Measurements from ENCODE around the gene AKR1C1. TPM values are rescaled to one million over a fixed set of nuclear protein-coding genes. Genes with fewer than 3 reads are reported as not detected.
A peak's percentile ranks its signal among the peaks of the same experiment; 100 is the strongest.

Gene AKR1C1
- total and polyA plus RNA-seq, 2 of the 13 experiments (the other 11 are each of a cell fraction or from before 2014, with no cell fraction given) = 948 to 2,238 TPM

DNA sequence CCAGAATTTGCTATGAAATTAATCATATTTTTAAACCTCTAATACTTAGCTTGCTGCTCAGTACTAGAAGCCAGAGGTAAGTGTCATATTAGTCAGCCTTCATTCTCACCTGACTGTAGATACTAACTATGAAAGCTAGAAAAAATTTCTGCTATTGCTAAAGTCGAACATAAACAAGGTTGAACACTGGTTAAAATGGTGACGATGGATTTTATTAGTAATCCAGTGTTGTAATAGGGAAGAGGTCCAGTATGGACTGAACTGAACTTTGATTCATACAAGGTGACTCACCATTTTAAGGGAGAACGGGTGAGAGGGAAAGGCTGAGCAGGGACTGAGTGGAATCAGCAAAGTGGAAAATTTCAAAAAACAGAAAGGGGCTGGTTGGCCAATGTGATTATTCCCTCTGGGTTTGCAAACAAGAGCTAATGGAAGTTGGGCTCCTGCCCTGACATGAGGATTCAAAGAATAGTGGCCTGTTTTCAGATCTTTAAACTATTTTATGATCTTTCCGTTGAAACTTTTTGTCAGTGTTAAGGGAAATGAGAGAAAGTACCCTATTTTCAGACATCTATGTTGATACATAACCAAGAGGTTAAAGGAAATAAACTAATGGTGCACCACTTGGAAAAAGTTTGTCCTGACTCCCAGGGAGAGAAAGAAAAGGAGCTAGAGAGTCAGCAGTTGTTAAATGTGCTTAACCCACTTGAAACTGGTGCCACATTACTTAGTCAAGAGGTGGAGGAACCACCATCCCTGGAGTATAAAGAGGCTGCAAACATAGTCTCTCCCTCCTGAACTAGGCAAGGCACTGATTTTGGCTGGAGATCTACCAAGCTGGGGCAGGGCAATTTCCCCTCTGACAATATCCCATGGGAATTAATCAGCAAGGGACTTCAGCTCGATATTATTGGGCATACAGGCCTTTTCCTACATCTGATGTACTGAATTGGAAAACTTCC, 15.3 kb upstream of the AKR1C1 start (continued):
- TF ChIP-seq ZNF543 (CRISPR knock-in tag; IDR thresholded peaks at IDR 0.05) (no peak; the same call in 1 of the 2 replicates), MAFK (conservative IDR thresholded peaks at IDR 0.05 in 1 of 2, IDR thresholded peaks at IDR 0.05 in 1 of 2; ENCODE audit: low read length in 2 of 2) (peak; percentile 53 to 77), ZEB1 (IDR thresholded peaks at IDR 0.05; ENCODE audit: insufficient replicate concordance, low read depth) (no peak), KDM4B (CRISPR knock-in tag; IDR thresholded peaks at IDR 0.05) (no peak), CHD4 (IDR thresholded peaks at IDR 0.05; ENCODE audit: borderline replicate concordance, low read length) (peak; percentile 98), SMAD3 (CRISPR knock-in tag; IDR thresholded peaks at IDR 0.05) (no peak; the same call in 1 of the 2 replicates), SP4 (CRISPR knock-in tag; IDR thresholded peaks at IDR 0.05) (no peak), NCOA2 (CRISPR knock-in tag; IDR thresholded peaks at IDR 0.05) (peak; percentile 92), ZNF484 (CRISPR knock-in tag; IDR thresholded peaks at IDR 0.05; ENCODE audit: borderline replicate concordance, low read depth) (no peak), NR2C2 (CRISPR knock-in tag; IDR thresholded peaks at IDR 0.05; ENCODE audit: borderline replicate concordance) (peak; percentile 45; the same call in 1 of the 2 replicates), ISX (CRISPR knock-in tag; conservative IDR thresholded peaks at IDR 0.05) (0 out of 2 replicates have a peak, but pooled peaks have one; percentile 6), ZMYM4 (CRISPR knock-in tag; IDR thresholded peaks at IDR 0.05) (peak; percentile 44), MYNN (CRISPR knock-in tag; IDR thresholded peaks at IDR 0.05; ENCODE audit: low read depth) (no peak), SMARCC2 (IDR thresholded peaks at IDR 0.05) (0 out of 2 replicates have a peak, but pooled peaks have one; percentile 56), CREM (IDR thresholded peaks at IDR 0.05) (peak; percentile 82), CREM (CRISPR knock-in tag; IDR thresholded peaks at IDR 0.05) (no peak), HNF4G (IDR thresholded peaks at IDR 0.05; ENCODE audit: borderline replicate concordance, low read depth, low read length) (peak; percentile 70; the same call in 1 of the 2 replicates), HNF4G (CRISPR knock-in tag; IDR thresholded peaks at IDR 0.05; ENCODE audit: borderline replicate concordance, low read depth) (peak; percentile 27; the same call in 1 of the 2 replicates), PCBP1 (IDR thresholded peaks at IDR 0.05; ENCODE audit: borderline replicate concordance, low read depth, low read length) (no peak), ATM (IDR thresholded peaks at IDR 0.05; ENCODE audit: borderline replicate concordance) (no peak)
- TF ChIP-seq, protein P1, sequence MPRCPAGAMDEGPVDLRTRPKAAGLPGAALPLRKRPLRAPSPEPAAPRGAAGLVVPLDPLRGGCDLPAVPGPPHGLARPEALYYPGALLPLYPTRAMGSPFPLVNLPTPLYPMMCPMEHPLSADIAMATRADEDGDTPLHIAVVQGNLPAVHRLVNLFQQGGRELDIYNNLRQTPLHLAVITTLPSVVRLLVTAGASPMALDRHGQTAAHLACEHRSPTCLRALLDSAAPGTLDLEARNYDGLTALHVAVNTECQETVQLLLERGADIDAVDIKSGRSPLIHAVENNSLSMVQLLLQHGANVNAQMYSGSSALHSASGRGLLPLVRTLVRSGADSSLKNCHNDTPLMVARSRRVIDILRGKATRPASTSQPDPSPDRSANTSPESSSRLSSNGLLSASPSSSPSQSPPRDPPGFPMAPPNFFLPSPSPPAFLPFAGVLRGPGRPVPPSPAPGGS (CRISPR knock-in tag; IDR thresholded peaks at IDR 0.05) = no peak
- TF ChIP-seq, protein P2, sequence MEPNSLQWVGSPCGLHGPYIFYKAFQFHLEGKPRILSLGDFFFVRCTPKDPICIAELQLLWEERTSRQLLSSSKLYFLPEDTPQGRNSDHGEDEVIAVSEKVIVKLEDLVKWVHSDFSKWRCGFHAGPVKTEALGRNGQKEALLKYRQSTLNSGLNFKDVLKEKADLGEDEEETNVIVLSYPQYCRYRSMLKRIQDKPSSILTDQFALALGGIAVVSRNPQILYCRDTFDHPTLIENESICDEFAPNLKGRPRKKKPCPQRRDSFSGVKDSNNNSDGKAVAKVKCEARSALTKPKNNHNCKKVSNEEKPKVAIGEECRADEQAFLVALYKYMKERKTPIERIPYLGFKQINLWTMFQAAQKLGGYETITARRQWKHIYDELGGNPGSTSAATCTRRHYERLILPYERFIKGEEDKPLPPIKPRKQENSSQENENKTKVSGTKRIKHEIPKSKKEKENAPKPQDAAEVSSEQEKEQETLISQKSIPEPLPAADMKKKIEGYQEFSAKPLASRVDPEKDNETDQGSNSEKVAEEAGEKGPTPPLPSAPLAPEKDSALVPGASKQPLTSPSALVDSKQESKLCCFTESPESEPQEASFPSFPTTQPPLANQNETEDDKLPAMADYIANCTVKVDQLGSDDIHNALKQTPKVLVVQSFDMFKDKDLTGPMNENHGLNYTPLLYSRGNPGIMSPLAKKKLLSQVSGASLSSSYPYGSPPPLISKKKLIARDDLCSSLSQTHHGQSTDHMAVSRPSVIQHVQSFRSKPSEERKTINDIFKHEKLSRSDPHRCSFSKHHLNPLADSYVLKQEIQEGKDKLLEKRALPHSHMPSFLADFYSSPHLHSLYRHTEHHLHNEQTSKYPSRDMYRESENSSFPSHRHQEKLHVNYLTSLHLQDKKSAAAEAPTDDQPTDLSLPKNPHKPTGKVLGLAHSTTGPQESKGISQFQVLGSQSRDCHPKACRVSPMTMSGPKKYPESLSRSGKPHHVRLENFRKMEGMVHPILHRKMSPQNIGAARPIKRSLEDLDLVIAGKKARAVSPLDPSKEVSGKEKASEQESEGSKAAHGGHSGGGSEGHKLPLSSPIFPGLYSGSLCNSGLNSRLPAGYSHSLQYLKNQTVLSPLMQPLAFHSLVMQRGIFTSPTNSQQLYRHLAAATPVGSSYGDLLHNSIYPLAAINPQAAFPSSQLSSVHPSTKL (CRISPR knock-in tag; IDR thresholded peaks at IDR 0.05) = peak; percentile 90
- TF ChIP-seq, protein P3, sequence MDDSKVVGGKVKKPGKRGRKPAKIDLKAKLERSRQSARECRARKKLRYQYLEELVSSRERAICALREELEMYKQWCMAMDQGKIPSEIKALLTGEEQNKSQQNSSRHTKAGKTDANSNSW (CRISPR knock-in tag; IDR thresholded peaks at IDR 0.05; ENCODE audit: borderline replicate concordance) = no peak

Data from HepG2 (cell line).